ENCODE results near the gene NGLY1. TPM values are rescaled to one million over a fixed set of nuclear protein-coding genes. Genes with fewer than 3 reads are reported as not detected.

NGLY1 gene
- total and polyA plus RNA-seq, 2 of the 4 experiments (the other 2 are of a cell fraction), result 10.0 to 14.9 TPM

- no peak overlapping the region for H3K56ac ChIP-seq (ENCODE audit: extremely low read depth, insufficient read depth, low read length)
- H2BK120ac ChIP-seq (ENCODE audit: low read depth, low read length), result no peak overlapping the region
- CTCF ChIA-PET, result no interaction called here
- no CpG with 5 or more reads among the region's 6 CpGs for WGBS, 2 experiments (ENCODE audit: extremely low coverage in 2 of 2, insufficient read length in 1 of 2)
- no peak for DNase-seq
- no peaks in the 10 kb centered on the region for H3K79me1 ChIP-seq (ENCODE audit: low read depth in 1 of 2, low read length in 2 of 2)
- no peak overlapping the region for H3K9ac ChIP-seq (ENCODE audit: low read depth, low read length)
- no peak for TF ChIP-seq BHLHE40 (IDR thresholded peaks at IDR 0.05; ENCODE audit: low read depth, low read length)
- no peak for TF ChIP-seq RAD21 (IDR thresholded peaks at IDR 0.05; ENCODE audit: low read length)
- TF ChIP-seq CEBPB (IDR thresholded peaks at IDR 0.05; ENCODE audit: low read depth, low read length), result no peak
- no peak for TF ChIP-seq MXI1 (IDR thresholded peaks at IDR 0.05; ENCODE audit: borderline replicate concordance, low read depth, low read length)
- POLR2A ChIA-PET (ENCODE audit: unreplicated experiment), result no interaction called here
- no peak overlapping the region for H2AK5ac ChIP-seq (ENCODE audit: low read depth, low read length)
- no peaks in the 10 kb centered on the region for H3K4me1 ChIP-seq (ENCODE audit: control insufficient read depth, insufficient read depth, low read length)
- H3K4me3 ChIP-seq (ENCODE audit: insufficient read depth, low read depth, low read length), result no peak overlapping the region
- H3K14ac ChIP-seq (replicated peaks; ENCODE audit: low read depth, low read length), result no peak overlapping the region
- H3K18ac ChIP-seq (ENCODE audit: low read depth, low read length), result no peak overlapping the region
- H2AK9ac ChIP-seq (replicated peaks; ENCODE audit: low read depth, low read length, poor library complexity), result no peak overlapping the region
- H3K4ac ChIP-seq (ENCODE audit: low read depth, low read length), result no peak overlapping the region
- peaks cover 2% of the 10 kb centered on the region; the same call in 1 of the 2 replicates for H3K27me3 ChIP-seq (ENCODE audit: control insufficient read depth, insufficient read depth, low read length)
- no peak overlapping the region for H3K27ac ChIP-seq (ENCODE audit: insufficient read depth, low read length)
- no peak overlapping the region for H4K5ac ChIP-seq (ENCODE audit: low read depth, low read length)
- no peak overlapping the region for H3K4me2 ChIP-seq (ENCODE audit: low read depth, low read length)
- no peaks in the 10 kb centered on the region for H3K36me3 ChIP-seq (ENCODE audit: control insufficient read depth, insufficient read depth, low read length)
- H4K20me1 ChIP-seq (ENCODE audit: insufficient read depth, low read length), result no peaks in the 10 kb centered on the region
- H4K8ac ChIP-seq (ENCODE audit: low read depth in 2 of 2, low read length in 2 of 2), result no peak overlapping the region
- in situ Hi-C loops (cut with MboI; ENCODE audit: low sequenced_read_pairs), result no loop called here
- H2BK5ac ChIP-seq (ENCODE audit: low read depth, low read length, poor library complexity, severe bottlenecking), result no peak overlapping the region
- no peak overlapping the region for H4K91ac ChIP-seq (ENCODE audit: insufficient read depth, low read depth, low read length)
- H2BK15ac ChIP-seq (ENCODE audit: low read depth, low read length), result no peak overlapping the region
- dilution Hi-C loops (cut with HindIII; ENCODE audit: low sequenced_read_pairs, unreplicated experiment), result no loop called here
- H3K23ac ChIP-seq (ENCODE audit: low read depth, low read length), result no peak overlapping the region
- H3K9me3 ChIP-seq (ENCODE audit: control insufficient read depth, insufficient read depth, low read length), result no peaks in the 10 kb centered on the region
- no peaks in the 10 kb centered on the region for H3K9me1 ChIP-seq (ENCODE audit: insufficient read depth, low read length)
- no peak overlapping the region for H2AFZ ChIP-seq (replicated peaks; ENCODE audit: low read length, poor library complexity)
- no peak for ATAC-seq (ENCODE audit: low read depth)
- no peak overlapping the region for H2BK20ac ChIP-seq (ENCODE audit: low read depth, low read length)
- BruUV-seq (replicated peaks), result no TSS peak
- intact Hi-C loops (cut with micrococcal nuclease), result no loop called here
Observed at GRCh38 chr3:25679642-25680302, 103.5 kb downstream of the NGLY1 start.
